ENCODE results near the gene RIPK4. TPM values are rescaled to one million over a fixed set of nuclear protein-coding genes. Genes with fewer than 3 reads are reported as not detected.

The RIPK4 gene
- total and polyA plus RNA-seq, 9 donors: 0.08 to 12.4 (median 0.90) TPM

GRCh38 chr21:41713495-41714281 is 53.2 kb downstream of the RIPK4 start:
- Histone ChIP-seq H3K27me3 (no peaks in the 10 kb centered on the region), H3K4me1 (ENCODE audit: insufficient read depth) (no peaks in the 10 kb centered on the region), H3K36me3 (no peaks in the 10 kb centered on the region), H3K4me3 (no peak overlapping the region), H3K9me3 (no peaks in the 10 kb centered on the region), H3K27ac (no peak overlapping the region)
- 75 to 80% (median 79%) methylated on average over 22 of the region's 22 CpGs for WGBS, 3 donors
- no peak for DNase-seq
- intact Hi-C loops (cut with DNase I): no loop called here
- TF ChIP-seq EP300 (IDR thresholded peaks at IDR 0.05) (no peak), POLR2A (IDR thresholded peaks at IDR 0.05) (no peak)
- TF ChIP-seq, protein P1, sequence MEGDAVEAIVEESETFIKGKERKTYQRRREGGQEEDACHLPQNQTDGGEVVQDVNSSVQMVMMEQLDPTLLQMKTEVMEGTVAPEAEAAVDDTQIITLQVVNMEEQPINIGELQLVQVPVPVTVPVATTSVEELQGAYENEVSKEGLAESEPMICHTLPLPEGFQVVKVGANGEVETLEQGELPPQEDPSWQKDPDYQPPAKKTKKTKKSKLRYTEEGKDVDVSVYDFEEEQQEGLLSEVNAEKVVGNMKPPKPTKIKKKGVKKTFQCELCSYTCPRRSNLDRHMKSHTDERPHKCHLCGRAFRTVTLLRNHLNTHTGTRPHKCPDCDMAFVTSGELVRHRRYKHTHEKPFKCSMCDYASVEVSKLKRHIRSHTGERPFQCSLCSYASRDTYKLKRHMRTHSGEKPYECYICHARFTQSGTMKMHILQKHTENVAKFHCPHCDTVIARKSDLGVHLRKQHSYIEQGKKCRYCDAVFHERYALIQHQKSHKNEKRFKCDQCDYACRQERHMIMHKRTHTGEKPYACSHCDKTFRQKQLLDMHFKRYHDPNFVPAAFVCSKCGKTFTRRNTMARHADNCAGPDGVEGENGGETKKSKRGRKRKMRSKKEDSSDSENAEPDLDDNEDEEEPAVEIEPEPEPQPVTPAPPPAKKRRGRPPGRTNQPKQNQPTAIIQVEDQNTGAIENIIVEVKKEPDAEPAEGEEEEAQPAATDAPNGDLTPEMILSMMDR (IDR thresholded peaks at IDR 0.05): no peak

DNA sequence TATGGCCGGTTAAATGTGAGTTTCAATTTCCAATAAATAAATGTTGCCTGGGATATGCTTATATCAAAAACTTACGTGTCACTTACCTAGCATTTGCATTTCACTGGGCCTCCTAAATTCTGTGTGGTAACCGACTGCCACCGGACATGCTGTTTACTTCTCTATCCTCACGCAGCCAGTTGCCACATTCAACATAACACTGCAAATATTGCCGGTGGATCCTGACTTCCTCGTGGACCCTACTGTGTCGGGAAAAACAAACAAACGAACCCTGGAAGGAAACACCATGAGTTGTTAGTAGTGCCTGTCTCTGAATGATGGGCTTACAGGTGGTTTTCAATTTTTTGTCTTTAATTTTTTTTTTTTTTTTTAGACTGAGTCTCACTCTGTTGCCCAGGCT is 54.1 kb downstream of the RIPK4 start:
- no peak for DNase-seq
- TF ChIP-seq EP300 (IDR thresholded peaks at IDR 0.05) (no peak), POLR2A (IDR thresholded peaks at IDR 0.05) (no peak)
- TF ChIP-seq, protein P1 (IDR thresholded peaks at IDR 0.05): no peak
- no peaks in the 10 kb centered on the region for H3K27me3 ChIP-seq
- WGBS, 3 donors: 49 to 58% (median 52%) methylated on average over 9 of the region's 9 CpGs
- H3K4me1 ChIP-seq (ENCODE audit: insufficient read depth): no peaks in the 10 kb centered on the region
- H3K27ac ChIP-seq: no peak overlapping the region
- H3K4me3 ChIP-seq: no peak overlapping the region
- H3K36me3 ChIP-seq: no peaks in the 10 kb centered on the region
- H3K9me3 ChIP-seq: no peaks in the 10 kb centered on the region
- intact Hi-C loops (cut with DNase I): no loop called here

DNA sequence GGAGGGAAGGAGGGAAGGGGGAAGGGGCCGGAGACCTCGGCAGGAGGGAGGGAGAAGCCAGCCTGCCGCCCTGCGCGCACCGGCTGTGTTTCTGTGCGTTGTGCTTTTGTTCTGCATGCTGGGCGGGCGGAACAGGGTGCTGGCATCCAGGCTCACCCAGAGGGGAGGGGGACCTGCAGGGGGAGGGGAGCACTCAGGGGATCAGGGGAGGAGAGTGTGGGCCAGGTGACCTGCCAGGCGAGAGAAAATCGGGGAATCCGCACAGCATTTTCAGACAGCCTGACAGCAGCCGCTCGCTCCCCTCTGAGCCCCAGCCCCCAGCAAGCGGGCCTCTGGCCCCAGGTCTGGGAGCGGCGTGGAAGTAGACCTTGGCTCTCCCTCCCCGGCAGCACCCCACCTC is 54.7 kb downstream of the RIPK4 start:
- H3K36me3 ChIP-seq: no peaks in the 10 kb centered on the region
- H3K4me3 ChIP-seq: no peak overlapping the region
- no peaks in the 10 kb centered on the region for H3K27me3 ChIP-seq
- no peak for DNase-seq
- H3K4me1 ChIP-seq (ENCODE audit: insufficient read depth): no peaks in the 10 kb centered on the region
- H3K27ac ChIP-seq: no peak overlapping the region
- TF ChIP-seq POLR2A (IDR thresholded peaks at IDR 0.05) (no peak), EP300 (IDR thresholded peaks at IDR 0.05) (no peak)
- TF ChIP-seq, protein P1 (IDR thresholded peaks at IDR 0.05): no peak
- intact Hi-C loops (cut with DNase I): no loop called here
- WGBS, 3 donors: 9 to 14% (median 9%) methylated on average over 18 of the region's 18 CpGs
- no peaks in the 10 kb centered on the region for H3K9me3 ChIP-seq

GRCh38 chr21:41711416-41712007 is 55.3 kb downstream of the RIPK4 start:
- H3K27ac ChIP-seq: no peak overlapping the region
- intact Hi-C loops (cut with DNase I): no loop called here
- 70 to 81% (median 72%) methylated on average over 13 of the region's 13 CpGs for WGBS, 3 donors
- no peaks in the 10 kb centered on the region for H3K9me3 ChIP-seq
- no peaks in the 10 kb centered on the region for H3K4me1 ChIP-seq (ENCODE audit: insufficient read depth)
- no peaks in the 10 kb centered on the region for H3K36me3 ChIP-seq
- DNase-seq: no peak
- TF ChIP-seq EP300 (IDR thresholded peaks at IDR 0.05): no peak
- TF ChIP-seq, protein P1 (IDR thresholded peaks at IDR 0.05): no peak
- no peak for TF ChIP-seq POLR2A (IDR thresholded peaks at IDR 0.05)
- H3K27me3 ChIP-seq: no peaks in the 10 kb centered on the region
- H3K4me3 ChIP-seq: no peak overlapping the region

Data from ovary (tissue), 9 donors.